ENCODE results near the gene SIRPA.
"Not testable (repeated sequence)": the region's sequence is repeated elsewhere in the genome, so short reads cannot be mapped to it uniquely, and the experiment has no call there.

Gene SIRPA

GRCh38 chr20:1909097-1909496, 13.9 kb downstream of the SIRPA start:
- no peak for DNase-seq

GRCh38 chr20:1911536-1911935, 16.3 kb downstream of the SIRPA start:
- no peak for DNase-seq

GRCh38 chr20:1912053-1912452, 16.8 kb downstream of the SIRPA start:
- no peak for DNase-seq

- no peak for DNase-seq
Measured at GRCh38 chr20:1912646-1913045, 17.4 kb downstream of the SIRPA start.

- DNase-seq, result not testable (repeated sequence)
Measured at GRCh38 chr20:1915233-1915632, 20.0 kb downstream of the SIRPA start.

- DNase-seq, result no peak
Measured at GRCh38 chr20:1915725-1916124, 20.5 kb downstream of the SIRPA start.

GRCh38 chr20:1917786-1918185, 22.6 kb downstream of the SIRPA start:
- DNase-seq, result no peak

- DNase-seq, result no peak
Measured at GRCh38 chr20:1918491-1919165, 23.4 kb downstream of the SIRPA start.

- no peak for DNase-seq
Measured at GRCh38 chr20:1920252-1920651, 25.0 kb downstream of the SIRPA start.

- DNase-seq, result no peak
Measured at GRCh38 chr20:1920826-1921225, 25.6 kb downstream of the SIRPA start.

GRCh38 chr20:1921985-1922384, 26.8 kb downstream of the SIRPA start:
- DNase-seq, result not testable (repeated sequence)

GRCh38 chr20:1922786-1923185, 27.6 kb downstream of the SIRPA start:
- DNase-seq, result no peak

GRCh38 chr20:1924910-1925861, 30.0 kb downstream of the SIRPA start:
- no peak for DNase-seq

- no peak for DNase-seq
Measured at GRCh38 chr20:1926237-1926636, 31.0 kb downstream of the SIRPA start.

- no peak for DNase-seq
Measured at GRCh38 chr20:1927217-1927616, 32.0 kb downstream of the SIRPA start.

GRCh38 chr20:1928154-1928553, 32.9 kb downstream of the SIRPA start:
- no peak for DNase-seq

- no peak for DNase-seq
Measured at GRCh38 chr20:1928782-1929181, 33.6 kb downstream of the SIRPA start.

- DNase-seq, result no peak
Measured at GRCh38 chr20:1929460-1929859, 34.3 kb downstream of the SIRPA start.

GRCh38 chr20:1930165-1930564, 35.0 kb downstream of the SIRPA start:
- no peak for DNase-seq

- no peak for DNase-seq
Measured at GRCh38 chr20:1931830-1932229, 36.6 kb downstream of the SIRPA start.

- no peak for DNase-seq
Measured at GRCh38 chr20:1932971-1933370, 37.8 kb downstream of the SIRPA start.

GRCh38 chr20:1933465-1933870, 38.3 kb downstream of the SIRPA start:
- DNase-seq, result no peak

GRCh38 chr20:1934156-1934555, 38.9 kb downstream of the SIRPA start:
- DNase-seq, result no peak
